GM19467 (cell line): ENCODE measurements around the gene EPHB1.

Source experiments
- ATAC-seq: cut with Tn5 transposase; IDR thresholded peaks from one replicate; pipeline ENCODE4 v1.9.1; 2021; ENCODE audit warnings: mild to moderate bottlenecking, moderate library complexity; ENCODE audit not compliant: unreplicated experiment

Gene EPHB1

DNA sequence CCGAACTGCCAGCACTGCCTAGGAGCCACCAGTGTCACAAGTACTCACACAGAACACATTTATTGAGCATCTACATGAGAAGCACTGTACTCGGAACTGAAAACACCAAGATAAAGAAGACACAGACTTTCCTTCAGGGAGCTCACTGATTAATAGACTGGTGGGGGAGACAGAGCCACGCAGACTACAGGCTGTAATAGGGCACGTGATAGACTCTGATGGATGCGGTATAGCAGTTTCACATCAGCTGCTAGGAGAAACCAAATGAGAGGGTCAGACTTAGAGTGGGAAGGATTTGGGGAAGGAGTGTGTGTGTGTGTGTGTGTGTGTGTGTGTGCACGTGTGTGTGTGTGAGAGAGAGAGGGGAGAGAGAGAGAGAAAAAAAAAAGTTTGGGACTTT is 12.1 kb downstream of the EPHB1 start:
- ATAC-seq = no peak

DNA sequence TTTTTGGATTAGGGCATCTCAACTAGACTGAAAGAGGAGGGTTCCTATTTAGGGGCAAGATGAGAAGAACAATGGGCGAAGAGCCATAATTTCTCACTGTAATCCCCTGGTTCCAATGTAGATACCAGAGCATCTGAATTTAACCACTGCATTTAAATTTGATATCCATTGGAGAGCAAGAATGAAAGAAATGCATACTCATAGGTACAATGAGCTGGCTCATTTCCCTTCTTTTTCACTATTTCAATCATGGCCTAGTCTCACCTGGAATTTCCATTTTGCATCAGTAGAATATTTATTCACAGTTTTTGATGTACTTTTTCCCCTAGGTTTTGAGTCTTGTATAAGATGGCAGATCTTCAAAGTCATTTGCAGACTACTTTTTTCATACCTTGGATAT is 13.8 kb downstream of the EPHB1 start:
- ATAC-seq = no peak

DNA sequence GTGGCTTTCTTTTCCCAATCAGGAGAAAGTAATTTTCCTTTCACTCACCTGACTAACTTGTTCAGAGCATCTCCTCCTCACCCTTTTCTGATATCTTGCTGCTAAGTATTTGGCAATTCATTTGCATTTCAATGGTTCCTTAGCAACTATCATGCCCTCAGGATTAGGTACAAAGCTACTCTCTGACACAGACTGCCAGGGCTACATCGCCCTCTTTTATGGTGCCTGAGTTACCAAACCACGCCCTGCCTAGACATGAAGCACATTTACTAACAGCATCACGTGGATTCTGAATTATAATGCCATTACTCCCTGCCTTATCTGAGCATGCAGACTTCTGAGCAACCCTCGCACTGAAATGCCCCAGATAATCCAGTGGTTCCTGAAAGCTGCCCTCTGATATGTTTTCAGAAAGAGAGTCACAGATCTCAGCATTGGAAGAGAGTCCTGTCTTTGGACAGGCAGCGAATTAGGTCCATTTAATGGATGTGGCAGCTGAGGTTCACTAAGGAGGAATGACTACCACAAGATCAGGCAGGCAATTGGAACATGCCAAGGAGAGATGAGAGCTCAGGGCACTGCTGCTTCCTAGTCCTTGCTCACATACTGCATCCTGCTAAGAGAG is 14.5 kb downstream of the EPHB1 start:
- no peak for ATAC-seq

DNA sequence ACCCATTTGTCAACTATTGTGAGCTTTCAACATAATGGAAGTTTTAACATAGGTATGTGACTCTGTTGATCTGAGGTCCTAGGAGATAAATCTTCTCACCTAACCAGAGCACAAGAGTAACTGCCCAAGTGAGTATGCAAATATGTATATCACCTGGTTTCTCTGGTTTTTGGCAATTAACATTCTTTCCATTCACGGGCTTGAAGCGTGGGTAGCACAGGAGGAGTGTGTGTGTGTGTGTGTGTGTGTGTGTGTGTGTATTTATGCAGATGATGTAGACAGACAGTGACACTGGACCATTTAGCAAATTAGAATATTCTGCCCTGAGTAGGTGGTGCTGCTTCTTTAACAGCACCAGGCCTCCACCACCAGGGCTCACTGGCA is 15.0 kb downstream of the EPHB1 start:
- no peak for ATAC-seq

DNA sequence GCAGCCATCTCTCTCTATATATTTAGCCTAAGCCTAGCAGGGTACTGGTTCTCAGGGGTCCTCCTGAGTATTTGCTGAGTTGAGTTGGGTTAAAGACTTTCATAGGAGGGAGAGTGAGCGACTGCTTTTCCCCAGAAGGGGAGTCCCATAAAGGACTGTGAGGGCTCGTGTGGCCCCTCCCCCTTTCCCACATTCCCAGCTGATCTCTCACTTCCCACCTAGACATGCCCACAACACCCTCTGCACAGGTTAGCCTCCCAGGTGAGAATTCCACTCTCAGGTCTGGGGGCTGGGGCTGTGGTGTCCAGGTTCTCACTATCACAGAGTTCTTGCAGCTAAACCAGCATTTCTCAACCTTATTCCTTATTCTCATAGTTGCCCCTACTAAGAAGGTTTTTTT is 15.8 kb downstream of the EPHB1 start:
- ATAC-seq = no peak

DNA sequence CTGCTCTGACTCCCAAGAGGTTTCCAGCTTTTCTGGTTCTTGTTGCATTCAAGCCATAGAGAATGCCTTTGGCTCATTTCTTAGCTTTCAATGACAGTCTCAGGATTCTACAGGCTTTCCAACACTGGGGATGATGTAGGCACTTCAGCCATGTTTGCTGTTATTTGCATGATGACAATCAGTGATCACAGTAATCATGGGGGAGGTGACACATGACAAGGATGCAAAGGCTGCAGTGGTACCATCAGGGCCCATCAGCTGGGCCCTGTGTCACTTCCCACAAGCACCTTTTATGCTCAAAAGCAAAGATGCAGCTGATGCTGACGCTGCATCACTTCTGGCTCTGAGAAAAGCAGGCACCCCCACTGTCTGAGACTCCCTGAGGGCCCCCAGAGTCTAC is 18.6 kb downstream of the EPHB1 start:
- no peak for ATAC-seq

DNA sequence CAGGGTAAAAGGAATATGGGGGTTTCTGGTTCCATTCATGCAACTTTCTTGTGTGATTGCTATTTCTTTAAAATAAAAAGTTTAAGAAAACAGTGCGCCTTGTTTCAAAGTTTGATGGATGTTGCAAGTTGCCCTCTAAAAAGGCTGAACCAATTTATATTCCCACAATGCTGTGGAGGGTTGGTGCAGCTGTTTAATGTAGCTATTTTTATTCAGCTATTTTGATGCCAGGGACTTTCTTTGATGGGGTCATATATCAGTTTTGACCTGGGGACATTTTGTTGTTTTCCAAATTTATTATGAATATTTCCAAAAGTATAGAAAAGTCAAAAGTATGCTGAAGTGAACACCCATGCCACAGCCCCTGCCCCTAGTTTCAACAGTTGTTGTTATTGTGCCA is 20.5 kb downstream of the EPHB1 start:
- ATAC-seq = no peak

DNA sequence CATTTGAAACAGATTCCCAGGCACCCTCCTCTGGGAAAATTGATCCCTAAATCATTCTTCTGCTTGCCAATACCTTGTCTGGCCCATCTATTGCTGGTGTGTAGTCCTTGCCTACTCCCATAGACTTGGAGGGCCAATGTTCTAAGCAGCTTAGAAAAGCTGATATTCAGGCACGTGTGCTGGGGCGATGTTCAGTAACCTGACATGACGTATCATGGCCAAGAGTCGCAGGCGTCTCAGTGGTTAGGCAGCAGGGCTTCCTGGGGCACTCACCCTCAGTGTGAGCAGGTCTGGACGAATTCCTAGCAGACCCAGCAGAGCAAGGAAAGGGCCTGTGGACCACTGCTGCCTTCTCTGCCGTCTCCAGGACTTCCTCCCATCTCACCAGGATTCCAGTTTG is 21.6 kb downstream of the EPHB1 start:
- ATAC-seq = no peak

DNA sequence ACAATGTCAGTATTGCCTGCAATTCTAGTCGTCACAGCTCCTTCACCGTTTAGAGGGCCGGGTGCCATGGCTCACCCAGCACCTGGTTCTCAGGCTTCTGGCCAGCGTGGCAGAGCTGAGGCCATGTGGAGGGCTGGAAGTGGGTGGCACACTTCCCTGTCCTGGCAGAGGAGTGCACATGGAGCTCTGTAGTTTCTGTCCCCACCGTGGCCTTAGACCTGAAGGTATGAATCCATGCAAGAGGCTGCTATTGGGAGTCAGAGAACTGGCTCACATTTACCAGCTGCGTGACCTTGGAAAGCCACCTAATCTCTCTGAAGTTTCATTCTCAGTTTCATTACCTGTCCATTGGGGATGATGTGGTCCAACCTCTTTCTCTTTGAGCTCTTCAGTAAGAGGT is 22.2 kb downstream of the EPHB1 start:
- peak; percentile 50 for ATAC-seq

DNA sequence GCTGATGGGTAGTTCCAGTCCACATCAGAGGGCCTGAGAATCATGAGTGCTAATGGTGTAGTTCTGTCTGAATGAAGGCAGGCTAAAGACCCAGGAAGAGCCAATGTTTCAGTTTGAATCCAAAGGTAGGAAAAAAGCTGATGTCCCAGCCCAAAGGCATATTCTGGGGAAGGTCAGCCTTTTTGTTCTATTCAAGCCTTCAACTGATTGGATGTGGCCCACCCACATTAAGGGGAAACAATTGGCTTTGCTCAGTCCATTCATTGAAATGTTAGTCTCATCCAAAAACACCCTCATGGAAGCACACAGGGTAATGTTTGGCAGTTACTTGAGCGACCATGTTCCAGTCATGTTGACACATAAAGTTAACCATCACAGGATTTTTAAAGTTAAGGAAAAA is 25.9 kb downstream of the EPHB1 start:
- no peak for ATAC-seq

DNA sequence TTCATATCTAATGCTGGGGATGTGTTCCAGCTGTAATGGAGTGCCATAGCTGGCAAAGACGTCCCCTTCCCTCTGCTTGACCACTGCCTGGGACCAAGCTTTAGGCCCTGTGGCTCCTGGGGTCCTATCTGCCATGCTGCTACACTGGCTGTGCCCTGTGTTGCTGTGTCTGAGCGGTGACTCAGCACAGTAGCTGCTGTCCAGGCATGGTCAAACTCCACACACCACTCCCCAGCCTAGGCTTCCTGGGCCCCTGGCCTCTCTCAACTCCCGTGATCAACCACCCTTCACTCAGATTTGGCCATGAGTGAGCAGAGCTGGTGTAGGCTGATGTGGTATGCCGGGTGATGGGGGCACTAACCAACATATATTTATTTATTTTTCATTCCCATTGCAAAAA is 27.0 kb downstream of the EPHB1 start:
- no peak for ATAC-seq

DNA sequence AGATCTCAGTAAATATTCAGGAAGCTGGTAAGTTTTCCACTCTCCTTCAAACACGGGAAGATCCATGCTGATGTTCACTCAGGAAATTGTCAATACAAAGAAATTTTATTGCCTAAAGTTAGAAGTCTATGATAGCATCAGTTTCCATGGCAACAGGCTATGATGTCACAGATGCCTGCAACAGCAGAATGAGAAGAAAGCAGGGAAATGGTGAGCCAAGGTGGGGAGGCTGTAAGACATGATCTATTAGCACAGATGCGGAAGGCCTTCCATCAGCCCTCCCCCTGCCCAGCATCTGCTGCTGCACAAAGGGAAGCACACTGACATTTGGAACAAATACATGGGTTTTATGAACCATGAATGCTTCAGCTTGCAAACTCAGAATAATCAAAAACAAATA is 28.6 kb downstream of the EPHB1 start:
- no peak for ATAC-seq

DNA sequence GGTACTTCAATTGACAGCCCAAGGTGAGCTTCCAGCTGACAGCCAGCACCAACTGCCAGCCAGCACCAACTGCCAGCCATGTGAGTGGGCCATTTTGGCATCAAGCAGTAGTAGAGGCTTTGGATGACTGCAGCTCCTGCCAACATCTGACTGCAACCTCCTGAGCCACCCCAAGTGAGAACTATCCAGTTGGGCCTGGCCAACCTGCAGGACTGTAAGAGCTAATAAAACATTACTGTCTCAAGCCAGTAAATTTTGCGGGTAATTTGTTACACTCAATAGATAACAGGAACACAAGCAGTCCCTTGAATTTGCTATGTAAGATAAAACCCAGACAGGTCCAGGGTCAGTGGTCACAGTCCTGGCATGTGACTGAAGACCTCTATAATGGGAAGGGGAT is 29.7 kb downstream of the EPHB1 start:
- no peak for ATAC-seq

DNA sequence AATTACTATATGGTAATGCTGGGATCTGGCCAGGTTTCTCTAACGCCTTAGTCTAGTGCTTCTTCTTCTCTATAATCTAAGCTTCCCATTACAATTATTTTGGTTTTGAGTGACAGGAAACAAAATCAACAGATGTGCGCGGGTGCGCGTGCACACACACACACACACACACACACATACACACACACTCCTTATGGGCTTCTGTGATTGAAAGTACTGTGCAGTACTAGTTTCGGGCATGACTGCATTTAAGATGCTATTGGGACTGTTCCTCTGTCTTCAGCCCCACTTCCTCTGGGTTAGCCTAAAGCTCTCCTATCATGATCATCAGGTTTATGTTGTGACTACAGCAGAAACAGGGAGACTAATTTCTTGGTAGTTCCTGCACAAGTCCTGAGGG is 32.2 kb downstream of the EPHB1 start:
- ATAC-seq = no peak

DNA sequence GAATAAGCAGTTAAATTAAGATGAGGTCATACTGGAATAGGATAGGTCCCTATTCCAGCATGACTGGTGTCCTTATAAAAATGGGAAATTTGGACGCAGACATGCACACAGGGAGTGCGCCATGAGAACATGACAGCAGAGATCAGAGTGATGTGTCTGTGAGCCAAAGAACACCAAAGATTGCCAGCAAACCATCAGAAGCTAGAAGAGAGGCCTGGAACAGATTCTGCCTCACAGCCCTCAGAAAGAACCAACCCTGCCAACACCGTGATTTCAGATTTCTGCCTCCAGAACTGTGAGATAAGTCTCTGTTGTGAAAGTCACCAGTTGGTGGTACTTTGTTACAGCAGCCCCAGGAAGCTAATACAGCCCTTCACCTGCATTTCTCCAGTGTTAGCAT is 34.7 kb downstream of the EPHB1 start:
- no peak for ATAC-seq

DNA sequence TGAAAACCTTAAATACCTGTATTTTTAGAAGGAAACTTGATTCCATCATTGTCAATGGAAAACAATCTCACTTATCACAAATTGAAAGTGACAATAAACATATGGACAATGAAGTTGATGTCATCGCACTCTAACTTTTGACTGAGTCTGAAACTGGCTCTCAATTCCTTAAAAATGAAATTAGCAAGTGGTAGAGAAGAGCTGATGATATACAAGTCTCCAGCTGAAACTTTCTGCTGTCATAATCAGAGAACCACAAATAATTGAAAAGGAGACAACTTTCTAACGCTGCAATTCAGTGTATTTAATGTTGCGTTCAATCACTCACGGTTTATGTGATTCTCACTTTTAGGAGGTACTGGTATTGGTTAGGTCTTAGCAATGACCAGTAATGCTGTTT is 37.5 kb downstream of the EPHB1 start:
- no peak for ATAC-seq

DNA sequence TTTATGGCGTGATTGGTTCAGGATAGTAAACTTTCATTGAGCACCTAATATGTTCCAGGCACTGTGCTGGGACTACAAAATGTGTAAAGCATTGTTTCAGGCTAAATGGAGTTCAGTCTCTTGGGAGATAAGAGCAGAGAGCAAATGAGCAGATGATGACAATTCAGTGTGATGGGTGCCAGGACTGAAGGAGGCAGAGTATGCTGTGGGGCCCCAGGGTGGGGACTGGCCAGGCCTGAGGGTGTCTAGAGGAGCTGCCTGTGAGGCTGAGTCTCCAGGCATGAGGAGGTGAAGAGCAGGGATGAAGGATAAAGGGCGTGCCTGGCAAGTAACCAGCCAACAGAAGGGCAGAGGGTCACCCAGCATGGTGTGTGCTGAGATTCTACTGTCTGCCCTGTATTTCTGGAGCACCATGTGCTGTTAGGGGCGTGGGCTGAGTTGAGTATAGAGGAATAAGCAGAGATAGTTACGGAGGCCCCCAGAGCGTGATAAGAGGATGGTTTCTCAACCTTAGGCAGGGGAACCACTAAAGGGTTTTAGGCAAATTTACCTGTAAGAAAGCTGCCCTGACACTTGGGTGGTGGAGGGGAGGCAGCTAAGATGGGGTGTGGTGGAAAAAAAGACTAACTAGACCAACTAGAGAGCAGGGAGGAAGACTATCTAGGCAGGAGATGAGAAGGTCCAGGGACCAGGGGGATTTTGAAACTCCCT is 38.5 kb downstream of the EPHB1 start:
- ATAC-seq = no peak

DNA sequence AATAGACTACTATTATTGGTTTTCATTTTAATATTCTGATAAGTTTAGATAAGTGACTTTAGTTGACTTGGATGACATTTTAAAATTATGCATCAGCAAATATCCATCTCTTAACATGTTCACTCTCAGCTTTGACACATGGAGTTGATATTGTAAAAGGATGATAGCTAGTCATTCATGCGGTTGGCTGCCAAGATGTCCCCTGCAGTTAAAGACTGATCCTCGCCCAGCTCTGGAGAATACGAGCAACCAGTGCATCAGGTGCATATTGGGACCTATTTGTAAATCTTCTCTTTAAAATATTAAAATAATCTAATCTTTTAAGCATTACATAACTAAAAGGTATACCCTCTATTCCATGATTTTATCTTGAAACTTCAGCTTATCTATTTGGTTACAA is 41.9 kb downstream of the EPHB1 start:
- no peak for ATAC-seq

DNA sequence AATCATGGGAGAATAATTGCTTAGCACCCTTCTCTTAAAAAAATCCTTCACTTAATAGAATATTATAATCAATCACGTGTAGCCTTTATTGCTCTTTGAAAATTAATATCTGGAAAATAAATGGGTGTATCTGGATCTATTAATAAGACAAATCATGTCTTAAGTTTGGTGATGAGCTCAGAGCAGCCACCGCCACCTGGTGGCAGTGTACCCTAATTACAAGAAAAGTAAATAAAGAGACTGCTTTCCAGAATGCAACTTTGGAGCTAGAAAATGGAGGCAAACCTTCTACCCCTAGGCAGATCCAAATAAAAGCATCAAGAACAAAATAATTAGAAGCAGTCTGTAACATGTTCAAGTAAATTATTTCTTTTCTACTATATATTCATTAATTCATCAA is 43.5 kb downstream of the EPHB1 start:
- ATAC-seq = no peak

DNA sequence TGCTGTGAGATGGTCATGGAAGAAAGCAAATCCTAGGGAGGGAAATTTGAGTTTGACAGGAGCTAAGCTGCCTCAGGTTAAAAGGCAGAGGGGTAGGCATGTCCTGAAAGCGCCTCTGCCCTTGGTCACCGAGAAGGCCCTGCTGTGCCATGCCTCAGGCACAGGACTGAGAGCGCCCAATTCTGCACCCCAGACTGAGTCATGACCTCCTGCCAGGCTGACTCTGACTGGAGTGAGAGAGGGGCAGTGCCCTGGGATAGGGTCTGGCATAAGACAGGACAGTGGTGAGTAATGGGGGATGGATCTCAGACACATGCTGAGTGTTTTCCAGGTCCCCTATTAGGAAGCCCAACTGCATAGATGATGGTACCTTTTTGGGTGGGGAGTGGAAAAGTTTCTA is 44.4 kb downstream of the EPHB1 start:
- ATAC-seq = no peak

DNA sequence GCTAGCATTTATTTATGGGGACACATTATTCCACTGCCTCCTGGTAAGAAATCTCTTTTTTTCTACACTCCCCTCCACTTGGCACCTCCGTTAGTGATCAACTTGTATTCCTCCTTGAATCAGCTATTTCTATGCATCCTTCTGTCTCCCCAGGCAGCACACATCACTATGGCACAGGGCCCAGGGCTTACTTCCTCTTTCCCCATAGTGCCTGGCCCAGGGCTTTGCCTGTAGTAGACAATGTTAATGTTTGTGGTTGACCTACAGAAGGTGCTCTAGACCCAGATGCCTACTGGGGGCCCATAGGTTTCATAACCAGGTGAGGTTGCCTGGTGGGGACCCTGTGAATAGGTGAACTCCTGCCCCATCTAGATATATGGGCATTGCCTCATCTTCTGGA is 44.9 kb downstream of the EPHB1 start:
- peak; percentile 70 for ATAC-seq

DNA sequence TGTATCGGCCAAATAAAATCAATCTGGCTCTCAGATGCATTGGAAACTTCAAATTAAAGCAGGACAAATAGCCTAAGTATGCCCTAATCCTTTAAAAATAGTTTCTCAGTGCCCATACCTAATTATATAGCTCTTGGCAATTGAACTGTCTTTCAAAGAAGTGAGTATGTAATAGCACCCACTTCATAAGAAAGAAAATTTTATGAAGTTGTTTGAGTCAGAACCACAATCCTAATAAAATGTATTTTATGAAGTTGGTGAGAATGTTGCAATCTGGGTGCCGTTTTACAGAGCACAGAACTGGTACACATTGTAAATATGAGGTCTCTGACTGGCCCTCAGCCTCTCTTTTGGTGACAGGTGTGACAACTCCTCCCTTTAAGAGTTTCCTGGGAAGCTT is 45.4 kb downstream of the EPHB1 start:
- no peak for ATAC-seq

DNA sequence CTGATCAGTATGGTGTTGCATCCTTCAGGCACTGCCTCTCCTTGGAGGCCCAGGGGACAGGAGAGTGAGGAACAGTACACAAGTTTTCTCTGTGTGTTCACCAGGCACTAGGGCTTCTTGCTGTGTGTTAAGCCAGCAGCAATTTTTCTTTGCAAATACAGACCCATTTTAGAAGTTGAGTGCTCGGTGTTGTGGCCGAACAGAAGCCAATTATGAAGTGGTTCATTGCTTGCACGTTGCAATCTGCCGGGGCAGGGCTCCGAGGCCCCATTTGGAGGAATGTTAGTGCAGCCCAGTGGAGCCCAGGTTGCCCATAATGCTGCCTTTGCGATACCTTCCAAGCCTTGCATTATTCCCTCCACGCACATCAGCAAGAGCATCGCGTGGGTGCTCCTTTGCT is 51.0 kb downstream of the EPHB1 start:
- ATAC-seq = no peak
